ENCODE results near the gene GPX4.

GRCh38 chr19:1097810-1098176 is 6.0 kb upstream of the GPX4 start:
- TF ChIP-seq CTCF (conservative IDR thresholded peaks at IDR 0.05; ENCODE audit: low read depth in 2 of 2) (no peak), EZH2 (IDR thresholded peaks at IDR 0.05; ENCODE audit: low read depth, unreplicated experiment) (no peak), POLR2AphosphoS5 (IDR thresholded peaks at IDR 0.05; ENCODE audit: low read depth) (no peak)
- TF ChIP-seq, protein P1, sequence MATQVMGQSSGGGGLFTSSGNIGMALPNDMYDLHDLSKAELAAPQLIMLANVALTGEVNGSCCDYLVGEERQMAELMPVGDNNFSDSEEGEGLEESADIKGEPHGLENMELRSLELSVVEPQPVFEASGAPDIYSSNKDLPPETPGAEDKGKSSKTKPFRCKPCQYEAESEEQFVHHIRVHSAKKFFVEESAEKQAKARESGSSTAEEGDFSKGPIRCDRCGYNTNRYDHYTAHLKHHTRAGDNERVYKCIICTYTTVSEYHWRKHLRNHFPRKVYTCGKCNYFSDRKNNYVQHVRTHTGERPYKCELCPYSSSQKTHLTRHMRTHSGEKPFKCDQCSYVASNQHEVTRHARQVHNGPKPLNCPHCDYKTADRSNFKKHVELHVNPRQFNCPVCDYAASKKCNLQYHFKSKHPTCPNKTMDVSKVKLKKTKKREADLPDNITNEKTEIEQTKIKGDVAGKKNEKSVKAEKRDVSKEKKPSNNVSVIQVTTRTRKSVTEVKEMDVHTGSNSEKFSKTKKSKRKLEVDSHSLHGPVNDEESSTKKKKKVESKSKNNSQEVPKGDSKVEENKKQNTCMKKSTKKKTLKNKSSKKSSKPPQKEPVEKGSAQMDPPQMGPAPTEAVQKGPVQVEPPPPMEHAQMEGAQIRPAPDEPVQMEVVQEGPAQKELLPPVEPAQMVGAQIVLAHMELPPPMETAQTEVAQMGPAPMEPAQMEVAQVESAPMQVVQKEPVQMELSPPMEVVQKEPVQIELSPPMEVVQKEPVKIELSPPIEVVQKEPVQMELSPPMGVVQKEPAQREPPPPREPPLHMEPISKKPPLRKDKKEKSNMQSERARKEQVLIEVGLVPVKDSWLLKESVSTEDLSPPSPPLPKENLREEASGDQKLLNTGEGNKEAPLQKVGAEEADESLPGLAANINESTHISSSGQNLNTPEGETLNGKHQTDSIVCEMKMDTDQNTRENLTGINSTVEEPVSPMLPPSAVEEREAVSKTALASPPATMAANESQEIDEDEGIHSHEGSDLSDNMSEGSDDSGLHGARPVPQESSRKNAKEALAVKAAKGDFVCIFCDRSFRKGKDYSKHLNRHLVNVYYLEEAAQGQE (IDR thresholded peaks at IDR 0.05; ENCODE audit: unreplicated experiment) = no peak
